ENCODE results near the gene CCT4.

DNA sequence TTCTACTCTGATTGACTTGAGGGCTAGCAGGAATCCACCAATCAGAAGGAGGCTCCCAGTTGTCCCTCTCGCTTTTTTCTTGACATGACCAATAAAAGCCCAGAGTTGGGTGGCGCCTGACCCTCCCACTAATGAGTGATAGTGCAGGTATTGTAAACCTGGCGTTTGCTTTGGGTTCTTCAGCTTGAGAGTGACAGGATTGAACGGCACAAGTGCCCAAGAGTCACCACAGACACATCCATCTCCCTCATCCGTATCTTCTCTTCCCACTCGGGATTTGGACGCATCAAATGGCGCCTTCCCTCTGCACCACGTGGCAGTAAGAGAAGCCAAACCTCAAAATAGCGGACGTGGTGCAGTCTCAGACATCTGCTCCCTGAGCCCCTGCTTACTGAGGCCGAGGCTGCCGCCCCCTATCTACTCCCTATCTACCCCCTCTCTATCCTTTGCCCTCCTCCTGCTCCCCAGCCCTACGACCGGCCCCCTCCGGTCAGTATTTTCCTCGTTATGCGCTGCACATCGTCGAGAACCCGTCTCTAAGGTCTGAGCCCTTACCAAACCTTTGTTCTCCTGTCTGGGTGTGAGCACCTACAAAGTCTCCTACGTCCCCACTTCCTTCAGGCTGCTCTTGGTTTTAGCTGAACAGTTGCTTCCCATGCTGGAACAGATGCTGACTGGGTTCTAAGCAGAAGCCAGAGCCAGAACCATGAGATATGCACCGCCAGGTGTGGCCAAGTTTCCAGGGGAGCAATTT is 33.7 kb downstream of the CCT4 start:
- TF ChIP-seq, protein P1, sequence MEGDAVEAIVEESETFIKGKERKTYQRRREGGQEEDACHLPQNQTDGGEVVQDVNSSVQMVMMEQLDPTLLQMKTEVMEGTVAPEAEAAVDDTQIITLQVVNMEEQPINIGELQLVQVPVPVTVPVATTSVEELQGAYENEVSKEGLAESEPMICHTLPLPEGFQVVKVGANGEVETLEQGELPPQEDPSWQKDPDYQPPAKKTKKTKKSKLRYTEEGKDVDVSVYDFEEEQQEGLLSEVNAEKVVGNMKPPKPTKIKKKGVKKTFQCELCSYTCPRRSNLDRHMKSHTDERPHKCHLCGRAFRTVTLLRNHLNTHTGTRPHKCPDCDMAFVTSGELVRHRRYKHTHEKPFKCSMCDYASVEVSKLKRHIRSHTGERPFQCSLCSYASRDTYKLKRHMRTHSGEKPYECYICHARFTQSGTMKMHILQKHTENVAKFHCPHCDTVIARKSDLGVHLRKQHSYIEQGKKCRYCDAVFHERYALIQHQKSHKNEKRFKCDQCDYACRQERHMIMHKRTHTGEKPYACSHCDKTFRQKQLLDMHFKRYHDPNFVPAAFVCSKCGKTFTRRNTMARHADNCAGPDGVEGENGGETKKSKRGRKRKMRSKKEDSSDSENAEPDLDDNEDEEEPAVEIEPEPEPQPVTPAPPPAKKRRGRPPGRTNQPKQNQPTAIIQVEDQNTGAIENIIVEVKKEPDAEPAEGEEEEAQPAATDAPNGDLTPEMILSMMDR (IDR thresholded peaks at IDR 0.05): no peak
- no peak for TF ChIP-seq POLR2A (IDR thresholded peaks at IDR 0.05)

All from uterus (tissue), 2 donors.